HG03439 (cell line): Measurements from ENCODE around the gene GP1BB.
"Not testable (repeated sequence)": the region's sequence is repeated elsewhere in the genome, so short reads cannot be mapped to it uniquely, and the experiment has no call there.

Experiments
- ATAC-seq: cut with Tn5 transposase; IDR thresholded peaks from one replicate; pipeline ENCODE4 v1.9.1; 2021; ENCODE audit warnings: mild to moderate bottlenecking, moderate library complexity; ENCODE audit not compliant: unreplicated experiment

Gene GP1BB

DNA sequence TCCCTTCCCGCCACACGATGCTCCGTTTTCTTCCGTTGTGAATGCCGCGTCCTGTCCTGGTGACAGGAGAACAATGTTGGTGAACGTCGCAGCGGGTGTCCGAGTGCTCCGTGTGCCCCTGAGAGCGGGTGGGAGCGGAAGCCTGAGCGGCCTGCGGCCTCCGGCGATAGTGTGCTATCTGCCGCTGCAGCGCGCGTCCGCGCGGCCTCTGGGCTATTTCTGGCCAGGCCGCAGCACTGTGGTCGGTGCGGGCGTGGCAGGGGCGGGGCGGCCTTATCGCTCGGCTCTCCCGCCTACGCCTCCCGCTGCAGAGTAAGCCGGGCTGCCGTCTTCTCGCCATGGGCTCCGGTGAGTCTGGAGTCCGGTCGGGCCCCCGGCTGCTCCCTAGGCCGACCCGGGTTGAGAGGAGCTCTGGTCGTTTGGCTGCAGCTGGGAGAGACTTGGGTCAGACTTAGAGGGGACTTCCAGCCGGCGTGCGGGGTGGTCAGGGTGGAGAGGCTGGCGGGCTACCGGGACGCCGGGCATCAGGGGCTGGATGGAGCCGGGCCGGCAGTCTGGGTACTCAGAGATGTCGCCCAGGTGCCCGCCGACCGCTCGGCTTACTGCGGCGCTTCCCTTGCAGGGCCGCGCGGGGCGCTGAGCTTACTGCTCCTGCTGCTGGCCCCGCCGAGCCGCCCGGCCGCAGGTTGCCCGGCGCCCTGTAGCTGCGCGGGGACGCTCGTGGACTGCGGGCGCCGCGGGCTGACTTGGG lies at the start of gene GP1BB:
Gene GP1BB, plus strand, starts transcription at position 308 of the 751 bp plus-strand sequence. Its CDS starts 31 bp downstream, at position 339.
- ATAC-seq: no peak

DNA sequence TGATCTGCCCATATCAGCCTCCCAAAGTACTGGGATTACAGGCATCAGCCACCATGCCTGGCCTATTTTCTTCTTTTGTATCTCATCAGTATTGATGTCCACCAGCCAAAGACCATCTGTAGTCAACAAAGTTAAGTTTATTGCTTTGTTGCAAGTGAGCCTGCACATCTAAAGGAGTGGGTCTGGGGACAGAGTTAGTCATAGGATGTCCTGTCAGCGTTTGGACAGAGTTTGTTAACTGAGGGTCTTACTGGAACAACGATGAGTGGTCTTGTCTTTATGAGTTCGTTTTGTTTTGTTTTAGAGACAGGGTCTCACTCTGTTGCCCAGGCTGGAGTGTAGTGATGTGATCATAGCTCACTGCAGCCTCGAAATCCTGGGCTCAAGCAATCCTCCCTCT lies 49.7 kb upstream of the GP1BB start:
- ATAC-seq: no peak

DNA sequence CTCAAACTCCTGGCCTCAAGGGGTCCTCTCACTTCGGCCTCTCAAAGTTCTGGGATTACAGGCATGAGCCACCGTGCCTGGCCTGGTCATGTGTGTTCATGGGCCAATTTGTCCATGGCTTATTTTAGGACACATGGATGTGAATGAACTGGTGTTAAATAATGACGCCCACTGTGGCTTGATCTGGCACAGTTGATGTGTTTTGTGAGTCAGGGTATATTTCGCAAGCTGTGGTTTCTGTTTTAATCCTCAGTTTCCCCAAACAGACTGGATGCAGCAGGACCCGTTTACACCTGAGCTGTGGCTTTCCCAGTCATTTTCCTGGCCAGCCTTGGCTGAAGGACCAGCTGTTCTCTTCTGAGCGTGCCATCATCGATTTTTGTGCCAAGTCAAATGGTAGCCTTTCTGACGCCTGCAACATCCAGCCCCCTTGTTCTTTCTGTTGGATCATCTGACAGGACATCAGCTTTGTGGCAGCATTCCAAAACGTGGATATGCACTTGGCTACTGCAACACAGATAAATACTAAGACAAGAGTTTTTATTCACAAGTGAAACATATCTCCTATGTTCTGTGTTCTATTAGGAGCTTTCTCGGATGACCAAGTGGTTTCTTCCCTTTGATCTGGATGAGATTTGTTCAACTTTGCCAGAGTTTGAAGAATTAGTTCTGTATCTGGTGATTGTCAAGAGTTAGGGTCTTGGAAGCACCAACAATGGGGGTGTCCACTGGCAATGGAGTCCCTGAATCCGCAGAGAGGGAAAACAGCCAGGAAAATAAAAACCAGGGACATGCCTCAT lies 49.0 kb upstream of the GP1BB start:
- no peak for ATAC-seq

DNA sequence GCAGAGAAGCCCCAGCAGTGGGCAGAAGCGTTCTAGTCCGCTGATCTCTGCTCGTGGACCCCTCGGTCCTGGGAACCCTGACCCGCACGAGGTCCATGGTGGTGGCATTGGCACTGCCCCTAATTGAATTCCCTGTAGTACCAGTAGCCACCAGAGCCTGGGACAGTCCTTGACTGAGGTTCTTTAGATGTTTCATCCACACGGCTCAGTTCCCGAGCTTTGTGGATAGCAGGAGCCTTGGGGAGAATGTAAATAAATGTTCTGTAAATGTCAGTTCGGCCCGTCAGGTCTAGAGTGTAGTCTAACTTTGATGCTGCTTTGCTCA lies 48.4 kb upstream of the GP1BB start:
- ATAC-seq: no peak

DNA sequence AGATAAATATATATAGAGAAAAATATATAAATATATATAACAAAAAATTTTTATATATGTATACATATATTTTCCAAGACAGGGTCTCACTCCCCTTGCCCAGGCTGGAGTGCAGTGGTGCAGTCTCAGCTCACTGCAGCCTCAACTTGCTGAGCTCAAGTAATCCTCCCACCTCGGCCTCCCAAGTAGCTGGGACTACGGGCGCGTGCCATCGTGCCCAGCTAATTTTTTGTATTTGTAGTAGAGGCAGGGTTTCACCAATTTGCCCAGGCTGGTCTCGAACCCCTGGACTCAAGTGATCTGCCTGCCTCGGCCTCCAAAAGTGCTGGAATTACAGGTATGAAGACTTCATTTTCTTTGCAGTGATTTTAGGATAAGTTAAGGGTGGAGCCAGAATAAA lies 47.9 kb upstream of the GP1BB start:
- ATAC-seq: no peak

DNA sequence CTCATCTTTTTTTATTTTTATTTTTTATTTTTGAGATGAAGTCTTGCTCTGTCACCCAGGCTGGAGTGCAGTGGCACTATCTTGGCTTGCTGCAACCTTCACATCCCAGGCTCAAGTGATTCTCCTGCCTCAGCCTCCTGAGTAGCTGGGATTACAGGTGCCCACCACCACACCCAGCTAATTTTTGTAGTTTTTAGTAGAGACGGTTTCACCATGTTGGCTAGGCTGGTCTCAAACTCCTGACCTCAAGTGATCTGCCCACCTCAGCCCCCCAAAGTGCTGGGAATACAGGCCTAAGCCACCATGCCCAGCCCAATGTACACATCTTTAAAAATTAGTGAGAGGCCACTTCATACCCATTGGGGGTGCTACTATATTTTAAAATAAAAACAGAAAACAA lies 46.9 kb upstream of the GP1BB start:
- ATAC-seq: not testable (repeated sequence)

DNA sequence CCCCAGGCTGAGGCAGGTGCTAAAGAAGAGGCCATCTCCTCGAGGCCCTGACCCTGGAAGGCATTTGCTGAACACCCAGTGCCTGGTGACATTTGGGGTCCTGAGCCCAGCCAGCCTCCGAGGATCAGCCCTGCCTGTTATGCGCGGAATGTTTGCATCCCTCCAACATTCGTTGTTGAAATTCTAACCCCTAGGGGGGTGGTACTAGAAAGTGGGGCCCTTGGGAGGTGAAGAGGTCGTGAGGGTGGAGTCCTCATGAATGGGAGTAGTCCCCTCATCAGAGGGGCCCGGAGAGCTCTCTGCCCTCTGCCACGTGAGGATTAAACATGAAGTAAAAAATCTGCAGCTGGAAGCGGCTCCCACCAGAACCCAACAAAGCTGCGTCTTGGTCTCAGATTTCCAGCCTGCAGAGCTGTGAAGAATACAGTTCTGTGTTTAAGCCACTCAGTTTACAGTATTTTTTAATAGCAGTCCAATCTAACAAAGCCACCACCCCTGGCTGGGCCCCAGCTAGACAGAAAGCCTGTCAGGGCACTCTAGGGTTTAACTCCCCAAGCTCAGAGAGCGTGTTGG lies 44.3 kb upstream of the GP1BB start:
- no peak for ATAC-seq

DNA sequence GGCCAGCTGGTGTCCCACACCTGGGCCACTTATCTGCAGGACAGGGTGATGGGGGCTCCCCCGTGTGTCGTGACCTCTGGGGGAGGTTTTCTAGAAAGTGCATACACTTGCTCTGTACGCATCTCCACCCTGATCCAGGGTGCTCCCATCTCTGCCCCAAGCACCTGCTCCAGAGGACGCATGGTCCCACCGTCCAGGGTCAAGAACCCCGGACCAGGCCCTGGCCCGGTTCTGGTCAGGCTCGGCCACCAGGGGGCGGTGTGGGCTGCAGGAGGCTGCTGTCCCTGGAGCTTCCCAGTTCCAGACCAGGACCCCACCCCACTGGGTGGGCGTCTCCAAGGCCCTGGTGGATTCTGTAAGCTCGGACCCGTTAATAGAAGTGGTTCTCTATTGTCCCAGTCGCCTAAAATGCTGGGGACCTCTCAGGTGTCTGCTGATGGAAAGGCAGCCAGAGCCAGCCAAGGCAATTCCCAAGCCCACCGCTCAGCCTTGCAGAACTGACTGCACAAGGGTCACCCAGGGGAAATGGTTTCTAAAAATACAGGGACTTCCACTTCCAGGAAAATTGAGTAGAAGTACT lies 43.7 kb upstream of the GP1BB start:
- ATAC-seq: no peak

DNA sequence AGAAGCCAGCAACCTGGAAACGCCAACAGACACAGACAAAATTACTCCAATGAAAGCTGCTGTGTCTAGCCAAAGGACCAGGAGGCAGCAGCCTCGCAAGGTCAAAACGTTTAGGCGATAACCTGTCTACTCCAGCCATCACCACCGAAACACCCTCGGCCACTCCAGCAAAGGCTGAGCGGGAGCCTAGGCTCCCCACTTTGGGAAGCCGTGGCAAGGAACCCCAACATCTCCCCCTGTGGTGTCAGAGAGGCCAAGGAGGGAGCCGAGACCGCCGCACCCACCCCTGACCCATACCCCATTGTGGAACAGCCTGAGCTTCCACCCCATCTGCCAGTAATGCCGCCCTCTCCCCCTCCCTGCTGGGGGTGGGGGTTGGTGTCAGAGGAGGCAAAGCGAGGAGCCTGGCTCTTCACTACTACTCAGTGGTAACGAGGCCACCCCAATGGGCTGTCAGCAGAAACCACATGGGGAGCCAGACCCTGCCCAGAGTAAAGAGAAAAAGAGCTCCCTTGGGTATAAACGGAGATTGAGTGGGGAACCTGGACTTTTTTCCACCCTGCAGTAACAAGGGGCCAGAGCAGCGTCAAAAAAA lies 43.0 kb upstream of the GP1BB start:
- no peak for ATAC-seq

DNA sequence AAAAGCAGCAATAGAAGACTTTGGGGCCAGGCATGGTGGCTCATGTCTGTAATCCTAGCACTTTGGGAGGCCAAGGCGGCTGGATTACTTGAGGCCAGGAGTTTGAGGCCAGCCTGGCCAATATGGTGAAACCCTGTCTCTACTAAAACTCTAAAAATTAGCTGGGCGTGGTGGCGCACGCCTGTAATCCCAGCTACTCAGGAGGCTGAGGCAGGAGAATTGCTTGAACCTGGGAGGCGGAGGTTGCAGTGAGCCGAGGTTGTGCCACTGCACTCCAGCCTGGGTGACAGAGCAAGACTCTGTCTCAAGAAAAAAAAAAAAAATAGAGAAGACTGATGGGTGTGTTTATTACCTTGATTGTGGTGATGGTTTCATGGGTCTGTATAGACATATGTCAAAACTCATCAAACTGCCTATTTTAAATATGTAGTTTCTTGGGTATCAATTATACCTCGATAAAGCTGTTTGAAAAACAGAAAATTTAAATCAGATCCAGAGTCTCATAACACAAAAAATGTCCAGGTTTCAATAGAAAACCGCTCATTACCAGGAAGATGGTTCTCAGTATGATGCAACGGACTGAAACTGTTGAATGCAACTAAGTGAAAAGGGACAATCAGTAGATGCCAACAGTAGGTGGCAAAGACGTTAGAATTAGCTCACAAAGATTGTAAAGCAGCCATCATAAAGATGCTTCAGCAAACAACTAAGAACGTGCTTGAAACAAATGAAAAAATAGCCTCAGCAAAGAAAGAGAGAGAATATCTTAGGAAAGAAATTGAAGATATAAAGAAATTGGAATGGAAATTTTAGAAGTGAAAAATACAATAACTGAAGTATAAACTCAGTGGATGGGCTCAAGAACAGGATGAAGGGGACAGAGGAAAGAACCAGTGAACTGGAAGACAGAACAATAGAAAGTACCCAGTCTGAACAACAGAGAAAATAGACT lies 42.2 kb upstream of the GP1BB start:
- ATAC-seq: no peak

DNA sequence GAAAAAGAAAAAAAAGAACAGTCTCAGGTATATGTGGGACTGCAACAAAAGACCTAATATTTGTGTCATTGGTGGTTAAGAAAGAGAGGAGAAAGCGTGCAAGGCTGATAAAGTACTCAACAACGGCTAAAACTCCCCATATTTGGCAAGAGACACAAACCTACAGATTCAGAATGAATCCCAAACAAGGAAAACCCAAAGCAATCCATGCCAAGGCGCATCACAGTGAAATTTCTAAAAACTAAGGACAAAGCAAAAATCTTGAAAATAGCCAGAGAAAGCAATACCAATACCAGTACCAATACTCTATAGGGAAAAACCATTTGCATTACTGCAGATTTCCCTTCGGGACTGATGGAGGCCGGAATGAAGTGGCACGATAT lies 41.5 kb upstream of the GP1BB start:
- ATAC-seq: no peak

DNA sequence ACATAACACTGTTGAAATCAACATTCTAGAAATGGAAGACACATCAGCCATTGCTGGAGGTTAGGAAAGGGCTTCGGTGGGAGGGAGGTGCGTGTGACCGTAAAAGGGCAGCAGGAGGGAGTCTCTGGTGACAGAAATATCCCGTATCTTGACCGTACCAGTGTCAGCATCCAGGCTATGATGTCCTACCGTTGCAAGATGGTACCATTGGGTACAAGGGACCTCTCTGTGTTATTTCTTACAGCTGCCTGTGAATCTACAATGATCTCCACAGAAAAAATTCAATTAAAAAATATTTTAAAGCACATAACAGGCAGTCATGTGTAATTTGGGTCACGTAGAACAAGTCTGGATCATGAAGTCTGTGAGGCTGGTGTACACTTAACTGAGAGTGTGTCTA lies 36.4 kb upstream of the GP1BB start:
- ATAC-seq: no peak

DNA sequence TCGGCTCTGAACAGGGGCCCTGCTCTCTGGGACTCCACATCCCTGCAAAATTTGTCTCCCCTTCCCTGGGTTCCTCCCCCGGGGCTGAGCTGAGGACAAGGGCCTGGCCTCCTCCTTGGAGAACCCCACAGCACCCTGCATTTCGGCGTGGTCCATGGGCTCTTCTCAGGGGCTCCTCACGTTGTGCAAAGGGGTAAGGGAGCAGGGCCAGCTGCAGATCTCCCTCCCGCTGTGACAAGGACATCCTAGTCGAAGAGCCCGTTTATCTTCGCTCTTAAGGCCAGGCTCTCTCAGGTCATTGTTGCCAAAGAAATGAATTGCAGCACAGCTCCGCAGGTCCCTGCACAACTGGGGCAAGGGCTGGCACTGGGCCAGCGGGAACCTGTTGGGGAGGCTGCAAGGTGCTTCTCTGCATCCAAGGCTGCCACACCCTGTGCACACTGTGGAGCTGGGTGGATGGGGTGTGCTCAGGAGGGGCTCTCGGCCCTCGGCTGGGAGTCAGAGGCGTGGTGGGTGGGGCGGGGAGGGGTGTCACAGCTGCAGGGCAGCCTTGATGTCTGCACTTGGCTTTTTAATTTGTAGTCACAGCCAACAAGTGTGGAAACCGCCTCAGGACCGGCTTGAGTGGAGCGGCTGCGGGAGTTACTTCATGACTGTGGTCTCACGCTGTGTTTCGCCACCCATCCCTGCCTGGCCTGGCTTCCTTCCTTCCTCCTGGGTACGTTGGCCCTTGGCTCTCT lies 35.6 kb upstream of the GP1BB start:
- no peak for ATAC-seq

DNA sequence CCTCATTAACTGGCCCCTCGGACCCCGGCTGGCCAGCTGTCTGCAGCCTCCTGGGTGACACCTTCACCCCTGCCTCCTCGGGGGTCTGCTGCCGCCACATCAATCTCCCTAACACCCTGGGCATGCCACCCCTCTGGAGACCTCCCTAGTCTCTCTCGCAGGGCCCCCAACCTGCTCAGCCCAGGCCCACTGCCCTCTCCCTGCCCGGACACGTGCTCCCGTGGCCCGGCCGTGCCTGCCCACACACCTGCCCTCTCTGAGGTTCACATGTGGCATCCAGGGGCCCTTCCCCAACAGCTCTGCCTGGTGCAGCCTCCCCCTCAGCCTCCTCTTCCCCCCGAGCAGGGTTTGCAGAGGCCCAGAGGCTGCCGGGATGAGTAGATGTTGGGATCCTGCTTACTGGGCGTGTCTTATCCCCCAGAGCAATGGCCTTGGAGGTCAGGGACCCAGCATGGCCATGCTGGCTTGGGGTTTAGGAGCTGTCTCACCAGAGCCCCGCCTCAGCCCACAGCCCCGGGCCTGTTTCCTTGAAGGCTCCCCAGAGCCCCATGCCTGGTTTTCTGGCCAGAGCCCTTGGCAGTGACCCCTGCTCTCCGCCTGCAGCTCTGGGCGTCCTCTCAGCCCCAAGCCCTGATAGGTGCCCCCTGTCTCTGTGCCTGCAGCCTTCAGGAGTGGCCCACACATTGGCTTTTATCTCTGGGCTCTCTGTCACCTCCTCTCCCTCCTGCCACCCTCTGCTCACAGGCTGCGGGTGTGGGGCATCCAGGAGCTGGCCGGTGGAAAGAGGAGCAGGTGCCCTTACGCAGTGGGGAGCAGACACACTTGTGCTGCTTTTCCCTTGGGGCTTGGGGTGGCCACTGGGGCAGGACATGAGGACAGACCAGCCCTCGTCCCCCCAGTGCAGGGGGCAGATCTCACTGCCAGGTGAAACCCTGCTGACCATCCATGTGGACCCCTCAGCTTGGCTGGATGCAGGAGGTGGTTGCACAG lies 34.7 kb upstream of the GP1BB start:
- no peak for ATAC-seq

DNA sequence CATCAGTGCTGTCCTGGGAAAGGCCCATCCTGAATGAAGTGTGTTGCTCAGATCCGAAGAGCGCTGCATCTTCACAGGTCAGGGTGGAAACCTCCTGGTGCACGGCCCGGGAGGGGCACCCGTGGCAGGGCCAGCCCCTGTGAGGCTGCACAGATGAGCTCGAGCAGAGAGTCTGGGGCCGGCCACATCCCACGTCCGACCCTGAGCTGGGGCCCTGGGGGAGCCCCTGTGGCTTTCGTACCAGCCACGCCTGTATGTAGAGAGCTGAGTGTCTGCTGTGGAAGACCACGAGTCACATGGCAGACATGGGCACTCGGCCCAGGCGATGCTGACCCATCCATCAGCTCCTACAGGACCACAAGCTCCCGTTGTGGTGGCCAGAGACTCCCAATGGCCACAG lies 33.9 kb upstream of the GP1BB start:
- ATAC-seq: no peak

DNA sequence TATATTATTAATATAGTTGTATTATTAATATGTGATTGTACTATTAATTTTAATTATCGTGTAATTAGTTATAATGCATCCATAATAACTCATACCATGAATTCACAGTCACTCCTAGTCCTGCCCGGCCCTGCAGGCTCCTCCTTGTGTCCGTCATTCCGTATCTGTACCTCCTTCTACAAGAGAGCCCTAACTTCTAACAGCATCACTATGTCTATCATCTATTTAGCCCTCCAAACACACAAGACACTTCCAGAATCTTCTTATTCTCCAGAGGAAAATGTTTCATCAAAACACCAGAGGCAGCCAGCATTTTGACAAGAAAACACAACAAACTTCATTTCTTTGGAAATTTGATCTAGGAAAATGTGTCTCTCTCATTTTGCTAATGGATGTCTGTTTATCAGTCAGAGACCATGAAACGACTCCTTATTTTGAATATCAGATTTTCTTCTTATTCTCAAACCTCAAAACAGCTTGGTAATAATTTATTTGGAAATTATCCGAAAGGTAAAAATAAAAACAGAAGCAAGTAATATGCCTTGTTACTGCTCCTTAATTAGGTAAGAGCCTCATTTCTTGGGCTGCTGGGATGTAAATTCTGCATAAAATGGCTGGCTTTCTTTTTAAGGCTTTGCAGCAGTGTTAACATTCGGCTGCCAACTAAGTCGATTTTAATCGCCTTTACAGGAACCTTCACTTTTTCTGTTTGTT lies 32.2 kb upstream of the GP1BB start:
- ATAC-seq: no peak

DNA sequence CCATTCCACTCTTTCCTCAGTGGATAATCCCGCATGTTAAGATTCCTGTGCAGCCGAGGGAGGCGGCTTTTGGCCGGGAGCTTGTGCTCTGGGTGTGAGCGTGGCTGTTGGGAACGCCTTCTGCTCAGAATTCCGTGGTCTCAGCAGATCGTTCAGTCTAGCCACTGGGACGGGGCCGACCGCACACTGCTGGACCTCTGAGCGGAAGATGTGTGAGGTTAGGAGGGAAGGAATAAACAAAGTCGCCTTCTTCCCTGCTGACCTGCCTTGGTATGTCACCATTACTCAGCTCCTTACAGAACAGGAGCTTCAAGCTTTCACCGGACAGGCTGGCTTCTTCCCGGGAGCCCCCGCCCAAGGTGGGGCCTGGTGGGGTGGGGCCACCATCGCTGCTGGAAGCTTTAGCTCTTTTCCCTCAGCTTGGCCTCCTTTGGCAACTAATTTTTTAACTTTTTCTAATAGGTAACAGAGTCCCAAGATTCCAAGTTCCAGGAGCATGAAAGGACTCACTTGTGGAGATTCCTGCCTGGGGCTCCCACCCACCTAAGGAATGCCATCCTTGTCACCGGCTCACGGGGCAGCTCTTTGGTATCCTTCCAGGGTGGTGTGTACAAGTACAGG lies 31.5 kb upstream of the GP1BB start:
- ATAC-seq: no peak
